Activated CD4-positive, alpha-beta T cell treated with anti-CD3 and anti-CD28 coated beads, Interleukin-2, amount 50 U/mL, for 4 hours (primary cell): Measurements from ENCODE around the gene REX1BD.
A peak's percentile ranks its signal among the peaks of the same experiment; 100 is the strongest.

ENCODE experiments used
- DNase-seq, 2 experiments: peaks; one replicate each; pipeline ENCODE4 v3.0.0-alpha.2; 2020

The REX1BD gene

DNA sequence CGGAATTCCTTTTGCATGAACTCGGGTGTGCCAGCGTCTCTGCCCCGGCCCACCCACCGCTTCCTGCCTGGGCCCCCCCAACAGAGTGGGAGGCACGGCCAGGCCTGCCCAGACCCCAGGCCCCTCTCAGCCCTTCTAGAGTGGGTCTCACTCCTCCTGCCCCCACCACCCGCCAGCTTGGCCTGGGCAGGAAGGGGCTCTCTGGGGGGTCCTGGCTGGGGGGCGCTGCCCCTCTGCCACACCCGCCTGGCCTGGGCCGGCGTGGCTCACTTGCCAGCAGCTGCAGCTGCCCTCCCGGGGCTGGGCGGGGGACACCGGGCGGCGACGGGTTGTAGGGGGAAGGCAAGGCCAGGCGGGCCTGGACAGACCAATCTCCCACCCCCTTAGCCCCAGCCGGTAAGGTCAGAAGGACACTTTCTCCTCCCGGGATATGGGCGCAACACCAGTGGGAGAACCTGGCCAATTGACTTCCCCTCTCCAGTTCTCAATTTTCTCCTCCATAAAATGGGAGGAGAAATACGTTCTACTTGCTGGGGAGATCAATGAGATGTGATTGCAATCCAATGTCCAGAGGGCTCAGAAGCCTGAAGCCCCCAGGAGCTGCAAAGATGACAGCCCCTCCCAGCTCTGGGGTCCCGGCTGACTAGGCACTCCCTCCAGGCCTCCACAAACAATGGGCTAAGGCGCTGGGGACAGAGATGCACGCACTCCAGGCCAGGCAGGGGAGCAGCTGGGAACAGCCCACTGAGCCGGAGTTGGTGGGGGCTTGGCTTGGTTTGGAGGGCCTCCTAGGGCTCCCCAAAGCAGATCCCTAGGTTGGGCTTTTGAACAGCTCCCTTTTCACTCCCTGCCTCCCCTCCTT lies 15.6 kb downstream of the REX1BD start:
- no peak for DNase-seq

DNA sequence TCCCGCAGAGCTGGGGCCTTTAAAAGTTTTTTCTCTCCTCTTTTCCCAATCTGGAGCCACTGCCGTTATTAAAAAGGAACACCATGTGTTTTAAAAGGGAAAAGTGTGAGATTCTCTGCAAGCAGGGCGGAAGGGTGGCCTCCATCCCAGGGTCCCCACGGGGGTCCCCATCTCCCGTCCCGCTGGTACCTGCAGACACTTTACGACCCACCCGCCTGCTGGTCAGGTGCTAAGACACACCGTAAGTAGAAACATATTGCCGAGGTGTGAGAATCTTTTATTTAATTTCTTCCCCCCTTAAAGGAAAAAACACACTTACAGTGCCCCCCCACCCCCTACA lies 16.2 kb downstream of the REX1BD start:
- no peak for DNase-seq

DNA sequence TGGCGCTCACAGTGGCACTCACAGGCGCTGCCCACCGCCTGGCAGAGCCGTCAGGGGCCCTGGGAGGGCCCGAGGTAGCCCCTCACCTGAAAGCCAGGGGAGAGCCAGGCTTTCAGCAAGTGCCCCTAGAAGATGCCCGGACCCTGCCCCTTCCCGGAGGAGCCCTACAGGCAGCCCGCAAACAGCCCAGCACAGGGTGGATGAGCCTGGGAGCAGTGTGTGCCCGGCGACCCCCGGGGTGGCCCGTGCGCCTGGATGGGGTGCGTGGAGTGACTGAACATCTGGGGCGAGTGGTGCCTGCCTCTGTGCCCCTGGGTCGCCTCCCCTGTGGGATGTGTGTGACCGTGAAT lies 16.6 kb downstream of the REX1BD start:
- no peak for DNase-seq

DNA sequence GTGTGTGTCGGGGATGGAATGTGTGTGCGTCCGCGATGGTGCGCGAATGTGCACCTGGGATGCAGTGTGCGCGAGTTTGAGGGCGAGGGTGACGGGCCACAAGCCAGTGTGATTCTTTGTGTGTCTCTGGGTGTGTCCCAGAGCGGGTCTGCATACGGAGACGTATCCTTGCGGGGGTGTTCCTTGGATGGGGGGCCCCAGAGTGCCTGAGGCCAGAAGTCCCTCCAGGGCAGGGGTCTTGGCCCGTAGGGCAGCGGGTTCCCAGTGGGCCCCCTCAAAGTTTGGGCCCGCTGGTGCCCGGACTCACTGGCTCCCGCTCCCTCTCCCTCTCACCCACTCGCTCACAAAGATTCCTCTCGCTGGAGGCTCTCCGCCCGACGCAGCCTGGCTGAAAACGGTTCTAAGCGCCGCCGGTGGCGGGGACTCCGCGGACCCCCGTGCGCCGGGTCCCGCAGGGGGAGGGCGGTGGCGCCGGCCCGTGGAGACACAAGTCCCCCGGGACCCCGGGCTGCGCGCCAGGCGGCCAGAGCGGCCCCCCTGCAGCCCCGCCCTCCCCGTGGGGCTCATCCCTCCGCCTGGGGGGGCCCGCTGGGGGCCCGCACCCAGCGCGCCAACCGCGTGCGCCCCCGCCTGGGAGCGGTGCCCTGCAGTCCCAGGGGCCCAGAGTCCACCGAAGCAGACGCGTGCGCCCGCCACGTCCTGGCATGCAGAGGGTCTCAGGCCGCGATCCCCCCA lies 17.1 kb downstream of the REX1BD start:
- no peak for DNase-seq

DNA sequence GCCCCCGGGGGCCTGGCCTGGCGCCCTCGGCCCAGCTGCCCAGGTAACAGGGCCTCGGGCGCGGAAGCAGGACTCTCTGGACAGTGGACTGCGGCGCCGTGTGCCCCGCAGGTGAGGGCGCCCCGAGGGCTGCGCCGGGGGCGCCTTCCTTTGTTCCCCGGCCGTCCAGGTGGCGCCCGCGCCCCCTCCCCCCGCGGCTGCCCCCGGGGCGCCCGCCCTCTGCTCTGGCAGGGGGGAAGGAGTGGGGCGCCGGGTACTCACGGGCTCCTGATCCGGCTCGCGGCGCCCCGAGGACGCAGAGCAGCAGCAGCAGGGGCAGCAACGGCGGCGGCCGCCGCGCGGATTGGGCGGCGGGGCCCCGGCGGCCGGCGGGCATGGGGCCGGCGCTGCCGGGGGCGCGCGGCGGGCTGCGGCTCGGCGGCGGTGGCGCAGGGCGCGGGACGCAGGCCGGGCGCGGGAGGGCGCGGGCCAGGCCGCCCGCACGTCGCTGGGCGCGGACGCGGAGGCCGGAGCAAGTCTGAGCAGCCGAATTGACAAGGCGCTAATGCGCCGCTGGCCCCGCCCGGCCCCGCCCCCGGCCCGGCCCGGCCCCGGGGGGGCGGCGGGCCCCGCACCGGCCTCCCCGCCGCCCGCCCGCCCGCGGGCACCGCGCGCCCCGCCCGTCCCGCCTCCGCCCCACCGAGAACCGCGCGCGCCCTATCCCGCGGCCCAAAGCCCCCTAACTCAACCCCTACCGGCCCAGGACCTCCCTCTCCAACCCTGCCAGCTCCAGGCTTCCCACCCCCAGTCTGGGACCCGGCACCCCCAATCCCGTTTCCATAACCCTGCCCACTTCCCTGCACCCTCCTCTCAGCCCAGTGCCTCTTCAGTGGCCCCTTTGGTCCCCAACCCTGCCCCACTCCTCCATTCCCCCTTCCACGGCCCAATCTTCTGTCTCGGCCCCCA lies 18.0 kb downstream of the REX1BD start, which contains the start of gene CRLF1:
Gene CRLF1, minus strand, starts transcription at position 519 of the 945 bp plus-strand sequence. Its CDS starts 143 bp downstream, at position 376.
- DNase-seq = no peak

DNA sequence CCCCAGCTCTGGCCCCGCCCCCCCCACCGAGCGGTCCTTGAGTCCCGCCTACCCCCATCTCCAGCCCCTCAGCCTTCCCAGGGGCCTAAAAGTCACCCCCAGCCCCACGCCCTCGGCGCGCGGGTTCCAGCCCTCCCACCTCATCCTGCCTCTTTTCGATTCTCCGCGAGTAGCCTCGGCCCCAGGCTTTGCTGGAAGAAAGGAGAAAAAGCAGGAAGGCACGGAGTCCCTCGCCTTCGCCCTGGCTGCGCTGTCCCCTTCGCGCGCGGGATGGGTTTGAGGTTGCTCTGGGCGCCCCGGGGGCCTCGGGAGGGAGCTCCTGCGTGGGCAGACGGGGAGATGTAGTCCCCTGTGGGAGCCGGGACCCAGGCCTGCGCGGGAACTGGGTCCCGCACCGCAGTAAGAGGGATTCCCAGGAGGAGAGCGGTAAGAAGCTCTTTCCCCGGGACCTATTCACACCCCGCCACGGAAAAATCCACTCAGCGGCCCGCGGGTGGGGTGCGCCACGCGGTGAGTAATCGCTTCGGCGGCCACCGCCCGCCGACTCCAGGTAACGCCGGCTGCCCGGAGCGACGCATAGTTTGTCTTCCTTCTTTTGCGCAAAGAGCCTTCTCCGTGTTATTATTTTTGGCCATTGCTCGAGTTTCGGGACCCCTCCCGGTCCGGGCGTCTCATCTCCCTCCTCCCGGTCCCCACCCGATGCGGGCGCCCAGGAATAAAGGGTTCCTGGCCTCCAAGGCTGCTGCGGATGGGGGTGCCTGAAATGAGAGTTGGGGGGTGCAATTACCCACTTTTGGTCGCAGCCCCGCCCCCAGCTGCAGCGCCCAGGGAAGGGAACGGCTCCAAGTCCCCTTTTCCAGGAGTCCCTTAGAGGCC lies 18.9 kb downstream of the REX1BD start:
- DNase-seq = peak; percentile 45 to 50

DNA sequence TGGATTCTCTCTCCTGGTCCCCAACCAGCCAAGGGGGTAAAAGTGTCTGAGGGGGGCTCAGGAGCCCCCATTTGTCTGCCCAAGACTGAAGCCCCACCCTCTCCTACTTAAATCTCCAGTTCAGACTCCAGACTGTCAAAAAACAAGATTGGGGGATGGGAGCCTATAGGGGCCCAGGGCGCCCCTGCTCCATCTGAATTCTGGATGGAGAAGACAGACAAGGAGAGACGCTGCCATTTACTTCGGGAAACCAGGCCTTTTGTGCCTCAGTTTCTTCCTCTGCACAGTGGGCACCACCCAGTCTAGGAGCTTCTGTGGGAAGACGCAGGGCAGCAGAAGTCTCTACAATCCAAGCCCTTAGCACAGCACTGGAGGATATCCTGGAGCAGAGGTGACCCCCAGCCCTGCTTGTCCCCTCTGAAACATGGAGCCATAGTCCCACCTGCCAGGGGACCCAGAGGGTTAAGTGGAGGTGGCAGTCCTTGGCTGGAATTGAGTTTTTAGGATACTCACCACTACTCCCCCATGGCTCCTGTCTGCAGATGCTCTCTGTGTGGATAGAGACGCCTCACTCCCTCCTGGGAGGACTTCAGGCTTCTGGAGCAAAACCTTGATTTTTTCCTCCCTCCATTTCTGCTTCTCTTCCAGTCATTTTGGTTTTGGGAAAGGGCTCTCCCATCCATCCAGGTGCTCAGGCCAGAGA lies 19.7 kb downstream of the REX1BD start:
- DNase-seq = no peak

DNA sequence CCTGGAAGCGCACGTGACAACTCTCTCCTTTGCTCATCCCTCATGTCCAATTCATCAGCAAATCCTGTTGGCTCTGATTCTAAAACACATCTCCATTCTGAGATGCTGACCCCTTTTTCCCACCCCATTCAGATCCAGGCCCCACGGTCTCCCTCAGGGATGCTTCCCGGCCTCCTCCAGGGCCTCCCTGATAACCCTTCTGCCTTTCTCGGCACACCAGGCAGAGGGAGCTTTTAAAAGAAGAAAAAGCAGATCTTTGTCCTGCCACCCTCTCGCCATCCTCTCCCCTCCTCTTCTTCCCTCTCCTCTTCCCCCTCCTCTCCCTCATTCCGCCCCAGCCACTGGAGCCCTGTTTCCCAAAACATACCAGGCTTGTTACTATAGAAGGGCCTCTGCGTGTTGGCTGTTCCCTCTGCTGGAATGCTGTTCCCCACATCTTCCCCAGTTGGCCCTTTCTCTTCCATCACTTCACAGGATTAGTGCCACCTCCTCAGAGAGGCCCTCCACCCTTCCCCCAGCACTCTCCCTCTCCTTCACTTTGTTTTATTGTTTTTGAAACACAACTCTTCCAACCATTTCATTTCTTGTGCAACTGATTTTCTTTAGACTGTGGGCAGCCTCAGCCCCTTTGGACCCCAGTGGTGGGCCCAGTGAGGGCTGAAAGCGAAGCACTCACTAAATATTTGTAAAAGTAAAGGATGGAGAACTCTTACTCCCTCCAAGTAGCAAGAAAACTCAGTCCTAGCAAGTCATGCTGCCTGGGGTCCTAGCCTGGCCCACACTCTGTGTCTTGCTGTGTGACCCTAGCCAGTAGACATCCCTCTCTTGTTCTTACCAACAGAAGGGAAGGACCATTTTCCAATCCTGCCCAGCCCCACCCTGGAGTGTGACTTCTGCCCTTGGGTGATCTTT lies 20.5 kb downstream of the REX1BD start:
- DNase-seq = no peak

DNA sequence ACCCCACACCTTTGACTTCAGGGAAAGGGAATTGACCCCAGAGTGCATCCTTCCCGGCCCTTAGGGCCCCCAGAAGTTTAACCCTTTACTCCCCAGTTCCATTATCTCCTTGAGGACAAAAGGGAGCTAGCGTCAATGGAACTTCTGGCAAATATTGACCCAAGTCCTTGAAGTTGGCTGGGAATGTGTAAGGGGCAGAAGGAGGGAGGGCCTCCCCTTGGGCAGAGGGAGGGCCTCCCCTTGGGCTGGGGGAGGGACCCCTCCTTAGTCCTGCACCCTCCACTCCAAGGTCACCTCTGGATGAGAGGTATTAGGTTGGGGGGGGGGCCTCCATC lies 21.1 kb downstream of the REX1BD start:
- no peak for DNase-seq

DNA sequence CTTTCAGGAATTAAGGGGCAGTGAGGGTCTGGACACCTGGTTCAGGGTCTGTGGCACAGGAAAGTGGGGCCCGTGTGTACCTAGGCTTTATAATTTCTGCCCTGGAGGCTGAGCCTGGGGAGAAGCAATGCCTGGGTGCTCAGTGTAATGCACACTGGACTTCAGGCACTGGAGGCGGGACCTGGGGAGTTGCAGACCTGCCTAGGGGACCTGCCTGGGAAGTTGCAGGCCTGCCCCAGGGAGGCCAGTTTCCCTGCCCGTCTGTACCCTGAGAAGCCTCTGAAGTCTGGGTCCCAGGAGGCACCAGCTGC lies 21.6 kb downstream of the REX1BD start:
- no peak for DNase-seq

DNA sequence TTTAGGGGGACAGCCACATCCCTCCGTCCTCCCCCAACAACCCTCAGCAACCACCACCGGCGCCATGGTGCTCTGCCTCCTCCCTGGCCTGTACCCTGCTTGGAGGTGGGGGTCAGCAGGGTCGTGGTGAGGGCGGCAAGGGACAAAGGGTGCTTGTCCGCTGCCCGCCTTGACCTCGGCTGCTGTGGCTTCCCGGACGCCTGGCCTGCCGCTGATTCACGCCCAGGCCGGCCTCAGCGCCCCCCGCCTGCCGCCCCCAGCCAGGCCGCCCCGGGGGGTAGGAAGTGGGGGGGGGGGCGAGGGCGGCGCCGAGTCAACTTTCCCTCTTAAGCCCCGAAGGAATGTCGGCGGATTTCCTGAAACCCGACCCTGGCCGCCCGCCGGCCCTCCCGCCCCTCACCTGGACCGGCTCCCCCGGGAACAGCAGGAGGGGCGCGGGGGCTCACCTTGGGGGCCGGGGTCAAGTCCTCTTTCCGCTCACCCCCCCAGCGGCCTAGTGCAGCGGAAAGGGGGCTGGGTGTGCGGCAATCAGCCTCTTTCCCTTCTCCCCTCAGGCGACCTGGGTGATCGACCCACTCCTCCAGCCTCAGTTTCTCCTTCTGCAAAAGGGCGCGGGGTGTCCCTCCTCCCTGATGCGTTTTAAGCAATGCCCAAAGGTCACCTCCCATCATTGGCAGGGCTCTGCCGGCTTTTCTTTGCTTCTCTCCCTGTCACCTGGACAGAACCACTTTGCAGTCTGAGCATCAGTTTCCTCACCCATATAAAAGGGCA lies 22.1 kb downstream of the REX1BD start:
- DNase-seq = no peak

DNA sequence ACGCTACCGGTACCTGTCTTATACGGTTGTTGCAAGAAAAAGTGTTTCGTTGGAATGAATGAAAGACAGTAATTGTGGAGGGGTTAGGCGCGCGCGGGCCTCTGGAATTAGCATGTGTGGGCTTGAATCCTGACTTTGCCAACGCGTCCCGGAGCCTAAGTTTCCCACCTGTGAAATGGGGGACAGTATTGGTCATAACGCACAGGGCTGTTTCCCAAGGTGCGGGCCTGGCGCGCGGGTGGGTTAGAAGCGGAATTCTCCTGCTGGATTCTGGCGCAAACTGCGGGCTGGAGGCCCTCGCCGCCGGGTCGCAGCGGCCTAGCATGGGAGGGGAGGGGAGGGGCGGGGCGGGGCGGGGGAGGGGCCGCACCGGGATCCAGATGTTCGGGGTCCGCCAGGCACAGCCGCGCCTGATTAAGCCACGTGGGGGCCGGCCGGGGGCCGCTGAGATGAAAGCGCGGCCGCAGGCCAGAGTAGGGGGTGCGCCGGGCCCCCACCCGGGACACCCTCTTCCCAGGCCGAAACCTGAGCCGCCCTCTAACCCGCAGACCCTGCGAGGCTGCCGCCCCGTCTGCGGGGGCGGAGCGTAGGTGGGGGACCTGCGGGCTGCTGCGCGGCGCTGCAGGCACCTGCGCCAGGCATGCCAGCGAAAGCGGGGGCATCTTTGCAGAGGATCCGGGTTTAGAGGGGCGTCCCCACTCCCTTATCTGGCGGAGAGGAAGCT lies 22.9 kb downstream of the REX1BD start:
- peak in 1 of 2 experiments; percentile 36 for DNase-seq

DNA sequence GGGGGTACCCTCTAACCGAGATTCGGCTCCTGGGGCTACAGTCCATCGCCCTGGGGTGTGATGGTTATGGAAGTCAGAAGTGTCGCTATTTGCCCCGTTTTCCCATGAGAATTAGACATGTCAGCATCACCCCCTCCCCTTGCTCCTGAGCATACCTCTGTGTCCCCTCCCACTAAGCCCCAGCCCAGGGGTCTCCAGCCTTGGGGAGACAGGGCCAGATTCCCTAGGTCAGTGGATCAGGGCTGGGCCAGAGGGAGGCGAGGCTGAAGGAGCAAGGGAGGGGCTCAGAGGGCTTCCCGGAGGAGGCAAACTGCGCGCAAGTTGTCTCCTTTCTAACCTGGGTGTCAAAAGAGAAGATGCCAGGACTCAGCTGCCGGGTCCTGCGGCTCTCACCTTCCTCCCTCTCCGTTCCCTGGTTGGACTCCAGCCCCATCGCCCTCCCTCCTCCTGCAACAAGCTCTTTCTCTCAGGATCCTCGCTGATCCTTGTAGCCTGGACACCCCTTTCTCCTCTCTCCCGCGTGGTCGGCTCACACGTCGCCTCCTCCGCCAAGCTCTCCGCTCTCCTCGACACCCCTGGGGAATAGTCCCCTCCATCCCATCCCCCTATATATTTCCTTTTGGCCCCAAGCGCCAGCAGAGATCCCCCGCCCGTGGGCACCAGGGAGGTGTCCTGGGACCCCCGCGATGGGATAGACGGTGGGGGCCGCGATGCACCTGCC lies 23.6 kb downstream of the REX1BD start:
- DNase-seq = no peak

DNA sequence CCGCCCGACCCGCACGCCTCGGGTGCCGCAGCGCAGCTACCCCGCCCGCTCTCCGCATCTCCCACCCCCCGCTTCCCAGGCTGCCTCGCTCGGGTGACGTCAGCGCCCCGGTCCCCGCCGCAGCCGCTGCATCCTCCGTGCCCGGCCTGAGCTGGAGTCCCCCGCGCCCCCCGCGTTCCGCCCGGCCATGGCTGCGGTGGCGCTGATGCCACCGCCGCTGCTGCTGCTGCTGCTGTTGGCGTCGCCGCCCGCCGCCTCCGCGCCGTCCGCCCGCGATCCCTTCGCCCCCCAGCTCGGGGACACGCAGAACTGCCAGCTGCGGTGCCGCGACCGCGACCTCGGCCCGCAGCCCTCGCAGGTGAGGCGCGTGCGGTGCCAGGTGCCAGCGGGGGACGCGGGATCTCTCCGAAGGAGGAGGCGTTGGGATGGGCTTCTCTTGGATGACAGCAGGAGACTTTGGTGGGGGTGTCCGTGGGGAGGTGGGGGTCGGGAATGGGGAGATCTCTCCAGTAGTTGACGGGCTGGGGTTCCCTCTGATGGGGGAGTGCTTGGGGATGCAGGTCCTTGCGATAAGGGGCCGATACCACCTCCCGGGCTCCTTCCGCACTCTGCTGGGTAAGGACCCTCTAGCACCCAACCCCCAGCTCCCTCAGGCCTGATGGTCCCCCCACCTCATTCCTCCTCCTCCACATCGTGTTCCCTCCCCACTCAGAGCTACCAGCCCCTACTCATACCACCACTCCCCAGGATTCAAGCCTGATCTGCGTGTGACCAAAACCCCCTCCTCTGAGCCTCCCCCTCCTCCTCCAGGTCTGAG lies 24.4 kb downstream of the REX1BD start, which contains the start of gene TMEM59L:
Gene TMEM59L, plus strand, starts transcription at position 99 of the 817 bp plus-strand sequence. Its CDS starts 89 bp downstream, at position 188.
- DNase-seq = peak; percentile 40 to 48

DNA sequence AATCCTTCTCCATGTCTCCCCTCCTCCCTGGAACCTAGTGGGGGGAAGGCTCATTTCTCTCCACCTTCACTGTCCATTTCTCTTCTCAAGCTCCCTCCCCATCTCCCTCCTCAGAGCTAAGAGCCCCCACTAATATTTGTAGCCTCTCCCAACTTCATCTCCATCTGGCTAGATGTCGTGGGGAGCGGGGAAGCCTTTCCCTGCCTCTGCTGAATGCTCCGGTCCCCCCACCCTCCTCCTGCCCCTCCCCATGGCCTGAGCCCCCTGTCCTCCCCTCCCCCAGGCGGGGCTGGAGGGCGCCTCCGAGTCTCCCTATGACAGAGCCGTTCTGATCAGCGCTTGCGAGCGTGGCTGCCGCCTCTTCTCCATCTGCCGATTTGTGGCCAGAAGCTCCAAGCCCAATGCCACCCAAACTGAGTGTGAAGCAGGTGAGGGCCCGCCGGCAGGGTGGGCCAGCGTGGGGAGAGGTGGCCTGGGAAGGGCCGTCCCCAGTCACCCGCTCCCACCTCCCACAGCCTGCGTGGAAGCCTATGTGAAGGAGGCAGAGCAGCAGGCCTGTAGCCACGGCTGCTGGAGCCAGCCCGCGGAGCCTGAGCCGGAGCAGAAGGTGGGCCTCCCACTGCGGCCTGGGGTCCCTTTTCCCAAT lies 25.1 kb downstream of the REX1BD start:
- DNase-seq = no peak

DNA sequence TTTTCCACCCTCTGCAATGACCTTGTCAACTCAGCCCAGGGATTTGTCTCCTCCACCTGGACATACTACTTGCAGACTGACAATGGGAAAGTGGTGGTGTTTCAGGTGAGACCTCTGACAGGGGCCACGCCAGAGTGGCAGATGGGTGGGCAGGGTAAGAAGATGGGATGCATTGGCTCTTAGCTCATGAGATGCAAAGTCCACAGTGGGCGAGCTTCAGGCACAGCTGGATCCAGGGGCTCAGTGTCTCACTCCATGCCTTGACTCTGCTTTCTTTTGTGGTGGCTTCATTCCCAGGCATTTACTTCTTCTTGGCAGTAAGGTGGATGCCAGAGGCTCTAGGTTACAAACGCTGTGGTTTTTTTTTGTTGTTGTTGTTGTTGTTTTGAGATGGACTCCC lies 27.4 kb downstream of the REX1BD start:
- no peak for DNase-seq

DNA sequence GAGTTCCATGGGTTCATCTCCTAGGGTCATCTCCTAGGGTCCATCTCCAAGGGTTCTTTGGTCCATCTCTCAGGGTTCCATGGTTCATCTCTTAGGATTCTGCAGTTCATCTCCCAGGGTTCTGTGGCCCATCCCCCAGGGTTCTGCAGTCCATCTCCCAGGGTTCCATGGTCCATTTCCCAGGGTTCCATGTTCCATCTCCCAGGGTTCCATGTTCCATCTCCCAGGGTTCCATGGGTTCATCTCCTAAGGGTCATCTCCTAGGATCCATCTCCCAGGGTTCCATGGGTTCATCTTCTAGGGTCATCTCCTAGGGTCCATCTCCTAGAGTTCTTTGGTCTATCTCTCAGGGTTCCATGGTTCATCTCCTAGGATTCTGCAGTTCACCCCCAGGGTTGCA lies 29.0 kb downstream of the REX1BD start:
- no peak for DNase-seq
